ENCODE results near the gene TTLL9. TPM values are rescaled to one million over a fixed set of nuclear protein-coding genes. Genes with fewer than 3 reads are reported as not detected.

Gene TTLL9
- total RNA-seq, 6 experiments from 2014 or later, result not detected

DNA sequence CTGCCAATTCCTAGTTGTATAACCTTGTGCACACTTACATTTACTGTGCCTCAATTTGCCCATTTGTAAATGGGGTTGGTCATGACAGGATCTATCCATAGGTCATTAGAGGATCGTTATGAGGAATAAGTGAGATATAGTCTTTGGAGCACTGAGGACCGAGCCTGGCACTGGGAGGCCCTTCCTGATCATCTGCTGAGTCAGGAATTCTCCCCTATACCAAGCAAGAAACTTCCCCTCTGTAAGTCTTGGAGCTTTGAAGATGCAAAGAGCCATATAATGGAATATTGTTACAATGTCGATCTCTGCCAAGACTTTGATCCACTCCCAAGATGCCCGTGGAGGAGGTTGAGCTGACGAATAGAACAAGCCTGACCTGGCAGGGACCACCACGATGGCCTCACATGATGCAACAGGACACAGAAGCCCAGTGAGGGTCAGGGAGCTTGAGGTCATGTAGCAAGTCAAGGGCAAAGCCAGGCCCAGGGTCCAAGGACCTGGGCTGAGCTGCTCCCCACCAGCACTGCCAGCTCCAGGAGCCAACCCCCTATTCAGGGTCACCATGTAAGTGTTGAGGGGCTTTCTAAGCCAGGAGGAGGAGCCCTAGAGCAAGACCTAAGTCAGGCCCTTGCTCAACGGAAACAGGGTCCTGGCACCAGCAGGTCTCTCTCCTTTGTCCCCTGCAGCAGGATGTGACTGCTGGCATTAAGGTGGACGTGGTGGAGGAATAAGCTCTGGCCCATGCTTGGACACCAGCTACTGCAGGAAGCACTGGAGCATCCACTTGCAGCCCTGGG, 64.7 kb downstream of the TTLL9 start:
- DNase-seq, result no peak
- Mint-ChIP-seq H3K27ac (no peak overlapping the region), H3K4me3 (no peak overlapping the region), H3K36me3 (ENCODE audit: low read depth) (no peaks in the 10 kb centered on the region), H3K4me1 (ENCODE audit: low read depth) (no peaks in the 10 kb centered on the region), H3K9me3 (no peaks in the 10 kb centered on the region), H3K27me3 (ENCODE audit: insufficient read depth) (peaks cover 27% of the 10 kb centered on the region)
- TF ChIP-seq, protein P1, sequence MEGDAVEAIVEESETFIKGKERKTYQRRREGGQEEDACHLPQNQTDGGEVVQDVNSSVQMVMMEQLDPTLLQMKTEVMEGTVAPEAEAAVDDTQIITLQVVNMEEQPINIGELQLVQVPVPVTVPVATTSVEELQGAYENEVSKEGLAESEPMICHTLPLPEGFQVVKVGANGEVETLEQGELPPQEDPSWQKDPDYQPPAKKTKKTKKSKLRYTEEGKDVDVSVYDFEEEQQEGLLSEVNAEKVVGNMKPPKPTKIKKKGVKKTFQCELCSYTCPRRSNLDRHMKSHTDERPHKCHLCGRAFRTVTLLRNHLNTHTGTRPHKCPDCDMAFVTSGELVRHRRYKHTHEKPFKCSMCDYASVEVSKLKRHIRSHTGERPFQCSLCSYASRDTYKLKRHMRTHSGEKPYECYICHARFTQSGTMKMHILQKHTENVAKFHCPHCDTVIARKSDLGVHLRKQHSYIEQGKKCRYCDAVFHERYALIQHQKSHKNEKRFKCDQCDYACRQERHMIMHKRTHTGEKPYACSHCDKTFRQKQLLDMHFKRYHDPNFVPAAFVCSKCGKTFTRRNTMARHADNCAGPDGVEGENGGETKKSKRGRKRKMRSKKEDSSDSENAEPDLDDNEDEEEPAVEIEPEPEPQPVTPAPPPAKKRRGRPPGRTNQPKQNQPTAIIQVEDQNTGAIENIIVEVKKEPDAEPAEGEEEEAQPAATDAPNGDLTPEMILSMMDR (IDR thresholded peaks at IDR 0.05), result 0 out of 2 replicates have a peak, but pooled peaks have one; percentile 14

- TF ChIP-seq, protein P1 (IDR thresholded peaks at IDR 0.05), result no peak
These were observed 66.0 kb downstream of the TTLL9 start for GRCh38 chr20:31936420-31936819.

GRCh38 chr20:31937820-31938219, 67.4 kb downstream of the TTLL9 start:
- Mint-ChIP-seq H3K27me3 (ENCODE audit: insufficient read depth) (peaks cover 17% of the 10 kb centered on the region), H3K27ac (no peak overlapping the region), H3K9me3 (no peaks in the 10 kb centered on the region), H3K4me1 (ENCODE audit: low read depth) (no peaks in the 10 kb centered on the region), H3K36me3 (ENCODE audit: low read depth) (no peaks in the 10 kb centered on the region), H3K4me3 (no peak overlapping the region)
- TF ChIP-seq, protein P1 (IDR thresholded peaks at IDR 0.05), result no peak
- DNase-seq, result no peak

More at GRCh38 chr20:31936420-31936819, 66.0 kb downstream of the TTLL9 start:
- H3K9me3 Mint-ChIP-seq, result no peaks in the 10 kb centered on the region
- no peak overlapping the region for H3K27ac Mint-ChIP-seq
- H3K36me3 Mint-ChIP-seq (ENCODE audit: low read depth), result no peaks in the 10 kb centered on the region
- peaks cover 20% of the 10 kb centered on the region for H3K27me3 Mint-ChIP-seq (ENCODE audit: insufficient read depth)
- no peaks in the 10 kb centered on the region for H3K4me1 Mint-ChIP-seq (ENCODE audit: low read depth)
- DNase-seq, result no peak
- H3K4me3 Mint-ChIP-seq, result no peak overlapping the region

DNA sequence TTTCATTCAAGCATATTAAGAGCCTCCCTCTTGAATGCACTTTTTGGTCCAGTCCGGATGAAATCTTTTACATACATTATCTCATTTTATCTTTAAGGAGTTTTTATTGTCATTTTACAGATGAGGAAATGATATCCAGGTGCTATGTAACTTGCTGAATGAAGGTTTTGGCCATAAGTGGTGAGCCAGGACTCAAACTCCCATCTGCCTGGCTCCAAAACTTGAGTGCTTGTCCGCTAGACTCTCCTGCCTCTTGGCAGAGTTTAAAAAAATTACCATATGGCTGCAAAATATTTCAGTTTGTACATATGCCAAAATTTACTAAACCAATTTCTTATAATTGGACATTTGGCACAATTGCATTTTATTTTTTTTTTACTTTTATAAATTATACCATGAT, 69.2 kb downstream of the TTLL9 start:
- TF ChIP-seq, protein P1 (IDR thresholded peaks at IDR 0.05), result no peak
- peaks cover 10% of the 10 kb centered on the region for H3K27me3 Mint-ChIP-seq (ENCODE audit: insufficient read depth)
- DNase-seq, result no peak
- no peak overlapping the region for H3K27ac Mint-ChIP-seq
- no peak overlapping the region for H3K4me3 Mint-ChIP-seq
- no peaks in the 10 kb centered on the region for H3K9me3 Mint-ChIP-seq
- H3K36me3 Mint-ChIP-seq (ENCODE audit: low read depth), result no peaks in the 10 kb centered on the region
- H3K4me1 Mint-ChIP-seq (ENCODE audit: low read depth), result no peaks in the 10 kb centered on the region

DNA sequence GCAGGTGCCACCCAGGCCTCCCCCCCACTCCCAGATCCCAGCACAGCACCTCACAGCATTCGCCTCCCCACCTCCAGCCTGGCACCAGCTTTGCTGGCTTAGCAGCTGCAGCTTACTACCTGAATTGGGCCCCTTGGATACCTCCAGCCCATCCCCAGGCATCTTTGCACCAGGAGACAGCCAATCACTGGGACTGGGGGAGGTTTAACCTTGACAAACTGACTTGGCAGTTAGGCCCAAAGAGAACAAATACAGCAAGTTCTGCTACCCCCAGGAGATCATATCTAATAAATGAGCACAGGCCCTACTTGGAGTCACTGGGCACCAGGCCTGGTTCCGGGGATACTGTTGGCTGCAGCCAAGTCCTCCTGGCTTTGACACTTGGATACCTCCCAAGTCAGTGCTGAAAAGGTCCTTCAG, 72.6 kb downstream of the TTLL9 start:
- Mint-ChIP-seq H3K27ac (no peak overlapping the region), H3K36me3 (ENCODE audit: low read depth) (peaks cover 2% of the 10 kb centered on the region), H3K27me3 (ENCODE audit: insufficient read depth) (peaks cover 7% of the 10 kb centered on the region), H3K4me3 (no peak overlapping the region), H3K4me1 (ENCODE audit: low read depth) (no peaks in the 10 kb centered on the region), H3K9me3 (no peaks in the 10 kb centered on the region)
- no peak for DNase-seq
- TF ChIP-seq, protein P1 (IDR thresholded peaks at IDR 0.05), result no peak
